Smooth muscle cell of the brain vasculature (primary cell): ENCODE results near the gene CSRP3.
"Not testable (repeated sequence)": the region's sequence is repeated elsewhere in the genome, so short reads cannot be mapped to it uniquely, and the experiment has no call there.

Experiments
- DNase-seq: peaks from one replicate; pipeline ENCODE4 v3.0.0-alpha.2; 2012; ENCODE audit warnings: low read depth, low spot score

The CSRP3 gene

DNA sequence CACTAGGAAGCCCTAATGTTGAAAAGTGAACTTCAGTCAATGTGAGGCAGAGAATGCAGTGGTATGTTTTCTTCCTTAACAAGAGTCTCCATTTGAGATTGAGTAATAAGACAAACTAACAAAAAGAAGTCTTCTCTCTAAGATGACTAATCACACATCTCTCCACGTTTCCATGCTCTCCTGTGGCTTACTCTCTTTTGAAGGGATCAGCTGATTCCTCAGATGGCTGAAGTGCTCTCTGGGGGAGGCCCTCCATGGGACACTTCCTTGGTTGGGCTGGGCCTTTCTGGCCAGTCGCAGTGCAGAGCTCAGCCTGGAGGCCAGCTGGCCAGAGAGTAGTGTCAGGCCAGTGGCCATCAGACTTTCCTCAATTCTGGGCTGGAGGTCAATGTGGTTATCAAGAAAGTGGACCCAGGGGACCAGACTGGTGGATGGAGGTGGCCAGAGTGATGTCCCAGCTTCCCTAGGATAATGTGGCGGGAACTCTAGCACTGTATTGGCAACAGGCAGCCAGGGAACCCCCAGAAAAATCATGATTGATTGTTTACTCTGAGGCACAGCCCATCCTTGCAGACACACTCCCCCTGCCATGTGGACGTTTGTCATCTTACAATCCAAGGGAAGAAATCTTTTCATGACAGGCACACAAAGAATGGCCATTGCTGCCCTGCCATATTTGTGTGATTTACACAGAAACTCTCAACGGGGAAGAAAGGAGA lies 14.5 kb downstream of the CSRP3 start:
- DNase-seq: peak; percentile 31

DNA sequence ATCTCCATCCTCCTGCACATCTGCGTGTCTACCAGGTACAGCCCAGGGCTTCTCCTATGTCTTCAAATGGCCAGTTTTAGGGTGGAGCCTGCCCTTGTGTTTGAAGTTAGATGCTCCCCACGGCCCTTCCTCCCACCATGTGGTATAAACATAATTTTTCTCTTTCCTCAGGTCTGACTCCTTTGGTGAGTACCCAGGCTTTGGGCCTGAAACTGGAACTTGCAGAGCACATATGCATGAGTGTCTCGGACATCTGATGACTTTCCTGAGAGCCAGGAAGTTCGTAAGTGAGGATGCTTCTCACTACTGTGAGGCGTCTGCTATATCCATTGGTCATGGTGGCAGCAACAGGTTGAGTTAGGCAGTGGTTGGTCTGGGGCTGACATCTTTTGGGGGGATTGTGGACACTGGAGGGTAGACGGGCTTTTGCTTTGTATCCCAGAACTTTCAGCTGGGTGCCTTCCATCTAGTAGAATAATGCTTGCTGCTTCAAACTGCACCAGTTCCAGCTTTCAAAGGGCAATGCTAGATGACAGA lies 16.2 kb downstream of the CSRP3 start:
- no peak for DNase-seq

DNA sequence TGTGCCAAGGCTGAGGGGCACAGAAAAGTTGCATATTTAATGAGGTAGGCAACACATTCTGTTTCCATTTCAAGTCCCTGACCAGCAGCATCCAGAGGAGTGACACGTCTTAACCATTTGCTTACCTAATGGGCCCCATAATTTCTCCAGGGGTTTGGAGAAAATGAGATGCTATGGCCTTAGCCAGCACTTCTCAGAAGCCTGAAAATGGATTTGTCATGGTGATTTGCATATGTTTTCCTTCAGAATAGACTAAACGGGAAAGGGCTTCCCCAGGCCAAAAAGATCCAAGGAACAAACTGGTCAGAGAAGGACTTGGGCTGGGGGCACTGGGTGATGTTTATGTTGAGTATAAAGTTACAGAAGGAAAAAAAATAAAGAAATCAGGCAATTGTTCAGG lies 16.7 kb downstream of the CSRP3 start:
- no peak for DNase-seq

DNA sequence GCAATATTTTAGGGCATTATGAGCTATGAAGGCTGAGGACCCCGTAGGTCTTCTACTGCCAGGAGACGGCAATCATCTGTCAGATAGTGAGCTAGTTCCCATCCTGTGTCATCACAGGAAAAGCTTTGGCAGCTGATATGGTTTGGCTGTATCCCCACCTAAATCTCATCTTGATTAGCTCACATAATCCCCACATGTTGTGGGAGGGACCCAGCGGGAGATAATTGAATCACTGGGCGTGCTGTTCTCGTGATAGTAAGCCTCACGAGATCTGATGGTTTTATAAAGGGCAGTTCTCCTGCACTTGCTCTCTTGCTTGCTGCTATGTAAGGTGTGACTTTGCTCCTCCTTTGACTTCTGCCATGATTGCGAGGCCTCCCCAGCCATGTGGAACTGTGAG lies 18.1 kb downstream of the CSRP3 start:
- DNase-seq: no peak

DNA sequence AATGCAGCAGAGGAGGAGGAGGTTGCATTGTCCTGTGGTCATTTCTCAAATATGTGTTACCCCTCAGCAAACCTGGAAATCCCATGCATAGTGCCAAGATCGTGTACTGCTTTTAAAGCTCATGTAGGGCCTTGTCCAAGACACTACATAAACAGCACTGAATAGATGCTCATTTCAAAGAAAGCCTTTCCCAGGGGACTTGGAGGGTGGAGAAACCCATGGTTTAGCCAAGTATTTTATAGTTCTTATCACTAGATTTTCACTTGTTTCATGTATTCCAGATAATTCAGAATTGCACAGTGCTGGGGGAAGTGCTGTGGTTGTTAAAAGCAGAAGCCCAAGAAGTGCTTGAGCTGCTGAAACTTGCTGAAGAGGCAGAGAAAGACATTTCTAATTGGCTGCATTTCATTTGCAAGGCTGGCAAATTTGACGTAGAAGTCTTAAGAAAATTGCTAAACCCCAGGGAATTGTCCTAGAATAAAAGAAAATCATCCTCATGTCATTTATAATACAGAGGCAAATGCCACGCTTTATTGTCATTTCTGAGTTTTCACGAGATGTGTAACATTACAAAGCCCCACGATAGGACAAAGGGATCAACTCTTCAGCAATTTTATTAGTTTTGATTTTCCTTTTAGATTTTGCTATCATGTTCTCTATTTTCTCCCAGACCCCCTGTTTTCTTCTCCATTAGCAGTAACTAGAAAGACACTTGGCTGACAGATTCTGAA lies 20.1 kb downstream of the CSRP3 start:
- DNase-seq: no peak

DNA sequence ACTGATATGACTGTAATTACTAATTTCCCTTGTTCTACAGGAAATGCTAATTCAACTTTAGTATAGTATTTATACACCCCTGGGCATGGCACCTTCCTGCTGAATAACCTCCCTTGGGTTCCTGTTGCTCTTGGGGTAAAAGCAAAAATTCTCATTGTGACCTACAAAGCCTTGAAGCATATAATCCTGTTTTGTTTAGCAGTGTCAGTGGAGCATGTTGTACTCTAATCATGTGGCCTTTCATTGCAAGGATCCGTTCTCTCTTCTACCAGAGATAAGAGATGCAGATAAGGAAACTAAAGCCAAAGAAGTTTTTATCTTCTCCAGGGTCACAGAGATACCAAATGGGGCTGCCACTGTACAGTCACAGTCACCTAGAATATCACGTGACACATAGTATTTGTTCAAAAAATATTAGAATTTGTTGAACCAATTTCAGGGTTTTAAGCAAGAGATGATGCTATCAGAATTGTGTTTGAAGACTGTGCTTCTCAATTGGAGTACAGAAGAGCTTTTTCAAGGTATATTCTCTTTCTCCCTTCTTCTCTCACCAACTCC lies 25.1 kb downstream of the CSRP3 start:
- no peak for DNase-seq

DNA sequence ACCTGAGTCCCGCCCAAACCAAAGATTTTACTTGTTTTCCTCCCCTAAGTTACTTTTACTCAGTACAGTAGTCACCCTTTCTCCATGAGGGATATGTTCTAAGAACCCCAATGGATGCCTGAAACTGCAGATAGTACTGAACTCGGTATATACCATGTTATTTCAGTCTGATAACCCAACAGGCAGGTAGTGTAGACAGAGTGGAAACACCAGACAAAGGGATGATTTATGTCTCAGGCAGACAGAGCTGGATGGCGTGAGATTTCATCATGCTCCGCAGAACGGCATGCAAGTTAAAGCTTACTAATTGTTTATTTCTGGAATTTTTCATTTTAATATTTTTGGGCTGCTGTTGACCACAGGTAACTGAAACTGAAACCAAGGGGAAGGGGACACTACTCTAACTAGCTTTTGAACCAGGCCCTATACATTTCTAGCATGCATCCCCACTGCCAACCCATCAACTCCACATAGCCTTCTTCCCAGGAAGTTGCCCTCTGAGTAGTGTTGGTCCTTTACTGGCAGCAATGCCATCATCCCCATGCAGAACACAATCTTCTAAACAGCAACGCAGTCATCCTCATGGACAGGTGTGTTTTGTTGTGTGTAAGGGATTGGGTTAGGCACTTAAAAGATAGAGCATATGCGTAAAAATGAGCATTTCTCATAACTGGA lies 27.7 kb downstream of the CSRP3 start:
- no peak for DNase-seq

DNA sequence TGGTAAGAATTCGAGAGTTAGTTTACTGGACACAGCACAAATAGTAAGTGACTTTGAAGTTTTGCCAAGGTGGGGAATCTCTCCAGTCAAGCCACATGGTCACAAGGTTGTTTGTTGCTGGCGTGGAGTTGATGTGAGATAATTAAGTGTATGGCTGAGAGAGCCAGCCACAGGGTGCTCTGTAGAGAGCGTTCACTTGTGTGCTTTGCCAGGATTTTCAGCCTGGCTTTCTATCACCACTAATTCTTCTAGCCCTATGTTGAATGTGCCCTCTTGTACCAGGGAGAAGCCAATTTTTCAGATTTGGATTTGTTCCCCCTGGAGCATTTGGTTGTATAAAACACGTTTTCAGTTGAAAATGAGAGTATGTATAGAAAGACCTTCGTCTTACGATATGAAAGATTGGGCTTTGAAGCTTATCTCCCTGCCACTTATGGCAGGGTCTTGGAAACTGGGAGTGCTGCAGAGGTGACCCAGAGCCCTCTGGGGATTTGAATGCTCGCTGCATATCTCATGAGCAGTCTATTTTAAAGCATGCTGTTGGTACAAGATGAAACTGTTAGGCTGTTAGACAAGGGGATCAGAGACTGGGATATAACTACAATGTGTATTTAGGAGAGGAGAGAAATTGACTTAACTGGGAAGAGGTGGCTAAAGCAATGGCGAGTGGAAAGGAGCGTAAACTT lies 28.6 kb downstream of the CSRP3 start:
- no peak for DNase-seq

DNA sequence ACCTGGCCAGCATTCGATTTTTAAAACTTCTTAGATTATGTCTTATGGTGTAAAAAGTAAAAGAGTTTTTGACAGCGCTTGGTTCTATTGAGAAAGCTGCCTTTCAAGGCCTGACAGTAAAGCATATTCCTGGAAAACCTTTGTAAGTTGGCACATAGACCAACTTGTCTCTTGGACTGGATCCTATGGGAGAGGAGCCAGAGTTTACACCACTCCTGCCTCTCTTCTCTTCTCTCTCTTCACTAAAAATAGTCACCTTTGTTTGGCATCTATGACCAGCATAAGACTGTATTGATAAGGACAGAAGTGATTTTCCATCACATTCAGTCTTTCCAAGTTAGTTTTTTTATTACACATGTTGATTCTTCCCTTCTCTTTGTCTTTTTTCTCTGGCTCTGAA lies 33.7 kb downstream of the CSRP3 start:
- no peak for DNase-seq

DNA sequence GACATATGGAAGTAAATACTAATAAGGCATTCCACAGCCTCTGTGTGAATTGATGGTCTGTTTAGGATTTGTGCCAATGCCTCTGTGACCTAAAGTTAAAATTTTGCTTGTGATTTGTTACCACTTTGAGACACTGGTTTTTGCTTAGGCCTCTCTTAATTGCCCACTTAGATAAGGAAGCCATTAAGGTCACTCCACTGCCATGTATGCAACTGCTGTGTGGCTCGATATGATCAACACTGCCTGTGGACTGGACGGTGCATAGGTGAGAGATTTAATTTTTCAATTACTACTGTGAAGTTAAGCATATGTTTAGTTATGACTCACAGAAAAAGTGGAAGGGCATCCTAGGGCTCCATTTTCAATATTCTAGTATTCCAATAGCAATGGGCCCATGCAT lies 36.9 kb downstream of the CSRP3 start:
- DNase-seq: no peak

DNA sequence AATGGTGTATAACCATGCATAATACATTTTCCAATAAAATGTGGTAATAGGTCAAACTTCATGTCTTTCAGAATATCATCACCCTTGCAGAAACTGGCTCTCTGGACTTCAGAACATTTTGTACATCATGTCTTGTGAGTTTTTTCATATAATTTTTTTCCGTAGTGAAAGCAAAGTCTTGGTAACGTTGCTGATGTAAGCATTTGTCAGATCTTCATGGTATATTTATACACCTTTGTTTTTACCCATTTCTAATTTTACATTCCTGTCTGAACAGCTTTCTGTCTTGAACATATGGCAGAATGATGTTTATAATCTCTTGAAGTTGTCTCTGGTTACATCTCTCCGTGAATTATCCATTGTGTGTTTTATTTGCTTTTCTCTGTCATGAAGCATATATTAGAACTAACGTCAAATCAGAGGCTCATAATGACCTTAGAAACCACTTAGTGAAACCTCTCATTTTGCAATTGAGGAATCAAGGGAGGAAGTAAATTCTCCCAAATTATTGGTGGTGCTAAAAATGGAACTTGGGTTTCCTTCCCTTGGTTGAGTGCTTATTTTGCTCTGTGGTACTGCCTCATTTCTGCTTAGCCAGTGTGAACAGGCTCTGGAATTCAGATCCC lies 37.4 kb downstream of the CSRP3 start:
- no peak for DNase-seq

DNA sequence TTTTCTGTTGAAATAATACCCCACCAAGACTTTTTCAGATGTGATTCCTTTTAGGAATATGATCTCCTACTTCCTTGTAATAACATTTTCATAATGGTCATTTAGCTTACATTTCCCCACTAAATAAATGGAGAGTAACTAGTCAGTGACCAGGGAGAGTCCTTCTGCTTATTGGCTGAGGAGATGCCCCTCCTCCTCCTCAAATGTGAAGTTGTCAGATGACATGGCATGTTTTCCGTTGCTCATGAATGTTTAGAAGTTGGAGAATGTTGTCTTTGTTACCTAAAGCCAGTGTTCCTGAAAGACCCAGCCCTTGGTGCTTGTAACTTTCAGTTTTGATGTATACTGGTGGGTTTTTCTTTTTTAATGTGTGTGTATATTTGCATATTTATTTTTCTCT lies 38.2 kb downstream of the CSRP3 start:
- no peak for DNase-seq

DNA sequence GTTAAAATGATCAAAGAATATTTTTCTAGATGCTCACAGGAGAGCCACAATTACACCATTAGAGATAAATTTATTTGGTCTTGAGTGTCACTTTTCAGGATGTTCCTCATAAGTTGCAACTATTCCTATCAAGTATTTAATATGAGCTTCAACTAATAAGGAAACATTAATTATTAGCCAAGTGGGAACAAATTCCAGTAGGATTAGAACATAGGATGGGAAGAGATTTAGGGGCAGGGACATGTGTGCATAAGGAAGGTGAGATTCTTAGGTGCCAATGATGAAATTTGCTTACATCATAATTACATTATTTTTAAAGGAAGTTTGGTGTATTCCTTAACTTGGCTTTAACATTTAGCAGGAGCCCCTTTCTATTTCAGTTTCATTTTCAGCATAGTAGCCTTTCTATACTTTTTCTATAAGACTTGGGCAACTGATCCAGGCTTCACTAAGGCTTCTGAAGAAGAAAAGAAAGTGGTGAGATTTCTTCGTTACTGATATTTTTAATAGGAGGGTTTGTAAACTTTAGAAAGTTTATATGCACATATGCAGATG lies 38.8 kb downstream of the CSRP3 start:
- DNase-seq: no peak

DNA sequence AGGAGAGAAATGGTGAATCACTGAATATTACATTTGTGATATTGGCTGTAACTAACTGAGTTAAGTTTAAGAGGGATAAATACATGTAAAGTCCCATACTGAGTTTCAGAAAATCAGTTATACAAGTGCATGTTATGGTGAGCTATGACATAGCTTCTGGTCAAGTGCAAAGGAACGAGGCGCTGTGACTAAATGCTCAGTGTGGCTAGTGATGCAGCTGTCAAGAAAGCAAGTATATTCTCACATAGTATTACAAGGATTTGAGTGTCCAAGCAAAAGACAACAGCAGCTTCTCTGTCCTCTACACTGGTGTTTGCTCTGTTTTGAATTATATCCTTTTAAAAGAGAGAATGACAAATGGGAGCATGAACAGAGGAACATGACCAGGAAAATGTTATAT lies 40.1 kb downstream of the CSRP3 start:
- no peak for DNase-seq

DNA sequence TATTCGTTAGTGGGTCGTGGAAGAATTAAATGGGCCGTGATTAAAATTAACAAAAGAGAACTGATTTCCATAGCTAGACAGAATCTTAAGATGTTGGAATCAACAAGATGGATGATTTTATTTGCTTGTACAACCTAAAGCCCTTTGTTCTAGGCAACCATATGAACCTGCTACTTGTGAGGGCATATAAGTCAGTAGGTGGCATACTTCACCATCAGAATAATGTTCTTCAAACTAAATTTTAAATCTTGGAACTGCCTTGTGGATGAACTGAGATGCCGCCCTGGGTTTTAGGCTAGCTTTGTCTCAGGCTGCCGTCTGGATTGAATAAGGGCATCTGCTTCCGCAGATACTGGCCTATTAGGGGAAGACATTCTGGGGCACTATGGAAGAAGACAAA lies 40.9 kb downstream of the CSRP3 start:
- no peak for DNase-seq

DNA sequence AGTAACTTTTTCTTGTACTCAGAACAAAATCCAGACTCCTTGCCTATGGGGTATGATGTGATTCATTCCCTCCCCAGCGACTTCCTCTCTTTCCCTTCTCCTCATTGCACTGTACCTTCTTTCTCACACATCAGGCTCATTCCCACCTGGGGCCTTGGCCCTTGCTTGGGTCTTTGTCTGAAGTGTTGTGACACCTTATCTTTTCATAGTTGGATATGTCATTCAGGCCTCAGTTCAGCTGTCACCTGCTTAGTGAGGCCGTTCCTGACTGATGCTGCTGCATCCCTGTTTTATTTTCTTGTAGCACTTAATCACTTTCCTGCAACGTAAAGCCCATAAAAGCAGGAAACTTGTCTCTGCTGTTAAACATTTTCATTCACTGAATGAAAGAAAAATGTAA lies 44.9 kb downstream of the CSRP3 start:
- DNase-seq: no peak

DNA sequence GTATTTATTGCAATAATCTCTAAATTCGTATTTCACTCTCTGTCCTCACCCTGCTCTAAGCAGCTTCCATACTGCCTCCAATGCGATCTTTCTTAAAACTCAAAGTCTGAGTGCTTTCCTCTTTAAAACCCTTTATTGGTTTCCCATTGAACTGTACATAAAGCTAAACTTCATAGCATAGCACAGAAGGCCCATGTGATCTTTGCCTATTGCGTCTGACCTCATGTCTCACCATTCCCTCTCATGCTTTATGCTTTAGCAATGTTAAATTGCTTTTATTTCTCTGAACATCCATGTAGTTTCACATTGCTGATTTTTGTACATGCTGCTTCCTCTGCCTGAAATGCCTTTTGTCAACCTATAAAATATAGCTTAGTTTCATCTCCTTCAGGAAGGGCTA lies 56.5 kb downstream of the CSRP3 start:
- no peak for DNase-seq

DNA sequence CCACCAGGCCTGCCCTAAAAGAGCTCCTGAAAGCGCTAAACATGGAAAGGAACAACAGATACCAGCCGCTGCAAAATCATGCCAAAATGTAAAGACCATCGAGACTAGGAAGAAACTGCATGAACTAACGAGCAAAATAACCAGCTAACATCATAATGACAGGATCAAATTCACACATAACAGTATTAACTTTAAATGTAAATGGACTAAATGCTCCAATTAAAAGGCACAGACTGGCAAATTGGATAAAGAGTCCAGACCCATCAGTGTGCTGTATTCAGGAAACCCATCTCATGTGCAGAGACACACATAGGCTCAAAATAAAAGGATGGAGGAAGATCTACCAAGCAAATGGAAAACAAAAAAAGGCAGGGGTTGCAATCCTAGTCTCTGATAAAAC lies 64.9 kb downstream of the CSRP3 start:
- not testable (repeated sequence) for DNase-seq

DNA sequence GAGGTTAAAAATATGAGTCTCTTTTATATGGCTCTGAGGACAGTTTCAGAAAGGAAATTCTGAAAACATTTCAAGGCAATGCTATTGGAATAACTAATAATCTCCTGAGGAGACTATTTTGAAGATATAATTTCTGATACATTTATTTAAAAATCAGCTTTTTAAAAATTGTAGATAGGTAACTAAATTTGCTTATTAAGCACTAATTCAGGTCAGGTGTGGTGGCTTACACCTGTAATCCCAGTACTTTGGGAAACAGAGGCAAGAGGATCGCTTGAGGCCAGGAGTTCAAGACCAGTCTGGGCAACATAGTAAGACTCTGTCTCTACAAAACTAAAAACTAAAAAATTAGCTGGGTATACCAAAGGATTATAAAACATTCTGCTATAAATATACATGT lies 67.8 kb downstream of the CSRP3 start:
- no peak for DNase-seq
